ENCODE results near the gene MVB12B.
A peak's percentile ranks its signal among the peaks of the same experiment; 100 is the strongest.

The MVB12B gene

GRCh38 chr9:126520453-126520852 lies 193.8 kb downstream of the MVB12B start:
- no peak for DNase-seq (ENCODE audit: low read depth in 2 of 2)

- no peak for DNase-seq (ENCODE audit: low read depth in 2 of 2)
These were observed 194.5 kb downstream of the MVB12B start for GRCh38 chr9:126521089-126521488.

- DNase-seq (ENCODE audit: low read depth in 2 of 2) = no peak
These were observed 194.9 kb downstream of the MVB12B start for GRCh38 chr9:126521551-126521950.

DNA sequence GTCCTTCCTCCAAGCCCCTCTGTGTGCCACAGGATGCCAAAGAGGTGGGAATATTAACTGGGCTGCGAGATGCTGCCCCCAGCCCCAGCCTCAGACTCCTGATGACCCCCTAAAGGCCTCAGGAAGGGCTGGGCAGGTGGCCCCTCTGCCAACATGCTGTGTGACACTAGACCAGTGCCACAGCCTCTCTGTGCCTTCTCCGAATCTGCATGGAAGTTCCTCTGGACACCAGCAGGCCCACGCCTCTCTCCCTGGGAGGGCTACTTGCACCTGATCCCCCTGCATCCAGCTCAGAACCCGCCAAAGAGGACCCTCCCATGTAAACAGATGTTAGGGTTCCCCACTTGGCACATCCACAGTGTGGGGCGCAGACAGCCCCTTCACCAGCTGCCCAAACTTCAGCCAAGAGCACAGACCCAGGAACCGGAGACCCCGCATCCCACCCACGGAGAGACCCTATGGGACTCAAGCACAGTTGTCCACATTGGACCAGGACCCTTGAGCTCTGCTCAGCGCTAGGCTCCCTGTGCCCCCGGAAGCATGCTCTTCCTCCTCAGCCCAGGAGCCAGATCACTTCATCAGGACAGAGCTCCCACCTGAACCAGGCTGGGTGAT lies 195.5 kb downstream of the MVB12B start:
- DNase-seq (ENCODE audit: low read depth in 2 of 2) = no peak

DNA sequence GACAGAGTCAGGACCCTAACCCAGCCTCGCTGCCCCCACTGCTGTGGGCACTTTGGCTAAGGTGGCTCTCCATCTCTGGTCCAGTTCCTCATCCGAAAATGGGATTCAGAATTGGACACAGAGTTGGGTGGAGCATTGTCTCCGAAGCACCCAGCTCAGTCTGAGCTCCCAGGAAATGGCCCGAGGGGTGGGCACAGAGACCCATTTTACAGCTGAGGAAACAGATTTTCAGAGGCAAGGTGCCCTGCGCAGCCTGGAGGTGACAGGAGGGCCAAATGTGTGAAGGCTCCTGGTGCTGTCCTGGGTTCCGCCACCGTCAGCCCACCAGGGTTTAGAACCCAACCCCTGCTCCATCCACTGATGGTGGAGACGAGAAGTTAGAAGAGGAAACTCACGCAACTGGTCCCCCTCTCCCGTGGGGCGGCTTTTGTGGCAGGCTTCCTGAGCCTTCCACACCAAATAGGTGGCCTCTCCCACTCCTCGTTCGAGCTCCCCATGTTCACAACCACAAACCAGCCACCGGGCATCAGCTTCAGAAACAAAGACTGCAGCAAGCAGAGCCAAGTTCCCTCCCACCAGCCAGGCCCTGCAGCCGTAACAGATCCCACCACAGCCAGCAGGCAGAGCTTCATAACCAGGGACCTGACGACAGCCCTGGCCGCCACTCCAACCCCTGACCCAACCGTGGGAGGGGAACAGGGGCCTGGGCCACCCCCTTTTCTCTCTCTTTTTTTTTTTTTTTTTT lies 196.2 kb downstream of the MVB12B start:
- DNase-seq (ENCODE audit: low read depth in 2 of 2) = no peak

GRCh38 chr9:126523611-126524111 lies 197.0 kb downstream of the MVB12B start:
- DNase-seq (ENCODE audit: low read depth in 2 of 2) = no peak

GRCh38 chr9:126524353-126525077 lies 197.9 kb downstream of the MVB12B start:
- DNase-seq (ENCODE audit: low read depth in 2 of 2) = no peak

DNA sequence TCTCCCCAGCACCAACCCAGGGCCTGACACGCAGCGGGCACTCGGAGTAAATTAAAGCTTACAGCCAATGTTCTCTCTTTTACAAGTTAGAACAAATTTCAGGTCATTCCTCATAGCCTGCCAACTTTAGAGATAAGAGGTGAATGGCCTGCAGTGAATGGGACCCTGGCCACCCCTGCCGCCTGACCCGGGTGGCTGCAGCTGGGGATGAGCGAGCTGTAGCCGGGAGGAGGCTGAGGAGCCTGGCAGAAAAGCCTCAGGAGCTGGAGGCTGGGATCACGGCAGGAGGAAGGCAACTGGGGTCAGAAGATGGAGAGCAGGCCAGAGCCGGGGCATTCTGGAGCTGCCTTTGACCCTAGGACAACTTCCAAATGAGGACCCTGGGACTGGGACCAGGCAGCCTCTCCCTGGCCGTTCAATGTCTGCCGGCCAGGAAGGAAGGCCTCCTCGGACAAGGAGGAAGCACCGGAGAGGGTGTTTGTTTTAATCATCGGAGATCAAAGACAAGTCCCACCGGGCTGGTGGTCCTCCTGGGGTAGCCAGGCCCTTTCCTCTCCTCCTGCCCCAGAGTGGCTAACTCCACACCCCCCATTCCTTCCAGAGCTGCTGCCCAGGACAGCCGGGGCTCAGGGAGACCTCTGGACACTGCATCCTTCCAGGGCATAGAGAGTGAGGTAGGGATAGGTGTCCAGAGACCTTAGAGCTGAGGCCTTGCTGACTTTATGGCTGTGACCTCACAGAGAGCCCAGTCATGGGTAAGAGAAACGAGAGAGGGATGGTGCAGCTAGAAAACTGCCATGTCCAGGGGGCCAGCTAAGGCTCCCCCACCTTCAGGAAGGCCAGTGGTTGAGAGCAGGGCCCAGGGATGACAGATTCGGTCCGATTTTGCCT lies 199.8 kb downstream of the MVB12B start:
- no peak for DNase-seq (ENCODE audit: low read depth in 2 of 2)

DNA sequence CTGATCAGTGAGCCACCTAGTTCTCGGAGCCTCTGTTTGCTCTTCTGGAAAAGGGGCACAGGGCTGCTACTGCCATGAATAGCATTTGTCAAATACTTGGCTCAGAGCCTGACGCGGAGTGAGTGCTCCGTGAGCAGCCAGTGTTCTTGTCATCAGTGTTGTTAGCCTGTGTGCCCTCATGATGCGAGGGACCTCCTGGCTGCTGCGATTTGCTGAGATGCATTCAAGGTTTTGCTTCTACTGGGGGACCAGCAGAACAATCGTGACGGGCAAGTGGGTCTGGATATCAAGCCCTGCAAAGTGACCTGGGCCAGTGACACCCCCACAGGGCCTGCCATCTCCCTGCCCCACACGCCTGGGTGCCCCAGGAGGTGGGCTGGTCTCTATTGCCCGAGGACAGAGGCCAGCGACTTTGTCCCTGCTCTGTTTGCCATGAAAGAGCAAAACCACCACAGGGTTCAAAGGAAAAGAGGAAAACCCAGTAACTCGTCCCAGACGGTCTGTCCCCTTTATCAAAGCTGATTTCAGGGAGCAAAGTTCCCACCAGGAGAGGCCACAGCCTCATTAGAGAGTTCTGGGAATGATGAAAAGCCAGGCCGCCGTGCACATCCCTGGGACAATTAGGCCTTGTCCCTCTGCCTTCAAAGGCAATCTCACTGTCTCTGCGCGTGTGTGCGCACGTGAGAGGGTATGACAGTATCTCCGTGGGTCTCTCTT lies 200.6 kb downstream of the MVB12B start:
- DNase-seq (ENCODE audit: low read depth in 2 of 2) = no peak

- DNase-seq (ENCODE audit: low read depth in 2 of 2) = peak; percentile 8 to 15
These were observed 201.5 kb downstream of the MVB12B start for GRCh38 chr9:126528111-126528510.

- no peak for DNase-seq (ENCODE audit: low read depth in 2 of 2)
These were observed 202.3 kb downstream of the MVB12B start for GRCh38 chr9:126528915-126529314.

GRCh38 chr9:126531035-126531571 lies 204.5 kb downstream of the MVB12B start:
- DNase-seq (ENCODE audit: low read depth in 2 of 2) = no peak

- no peak for DNase-seq (ENCODE audit: low read depth in 2 of 2)
These were observed 205.0 kb downstream of the MVB12B start for GRCh38 chr9:126531591-126531990.

GRCh38 chr9:126532019-126532462 lies 205.4 kb downstream of the MVB12B start:
- no peak for DNase-seq (ENCODE audit: low read depth in 2 of 2)

GRCh38 chr9:126532489-126532888 lies 205.9 kb downstream of the MVB12B start:
- no peak for DNase-seq (ENCODE audit: low read depth in 2 of 2)

DNA sequence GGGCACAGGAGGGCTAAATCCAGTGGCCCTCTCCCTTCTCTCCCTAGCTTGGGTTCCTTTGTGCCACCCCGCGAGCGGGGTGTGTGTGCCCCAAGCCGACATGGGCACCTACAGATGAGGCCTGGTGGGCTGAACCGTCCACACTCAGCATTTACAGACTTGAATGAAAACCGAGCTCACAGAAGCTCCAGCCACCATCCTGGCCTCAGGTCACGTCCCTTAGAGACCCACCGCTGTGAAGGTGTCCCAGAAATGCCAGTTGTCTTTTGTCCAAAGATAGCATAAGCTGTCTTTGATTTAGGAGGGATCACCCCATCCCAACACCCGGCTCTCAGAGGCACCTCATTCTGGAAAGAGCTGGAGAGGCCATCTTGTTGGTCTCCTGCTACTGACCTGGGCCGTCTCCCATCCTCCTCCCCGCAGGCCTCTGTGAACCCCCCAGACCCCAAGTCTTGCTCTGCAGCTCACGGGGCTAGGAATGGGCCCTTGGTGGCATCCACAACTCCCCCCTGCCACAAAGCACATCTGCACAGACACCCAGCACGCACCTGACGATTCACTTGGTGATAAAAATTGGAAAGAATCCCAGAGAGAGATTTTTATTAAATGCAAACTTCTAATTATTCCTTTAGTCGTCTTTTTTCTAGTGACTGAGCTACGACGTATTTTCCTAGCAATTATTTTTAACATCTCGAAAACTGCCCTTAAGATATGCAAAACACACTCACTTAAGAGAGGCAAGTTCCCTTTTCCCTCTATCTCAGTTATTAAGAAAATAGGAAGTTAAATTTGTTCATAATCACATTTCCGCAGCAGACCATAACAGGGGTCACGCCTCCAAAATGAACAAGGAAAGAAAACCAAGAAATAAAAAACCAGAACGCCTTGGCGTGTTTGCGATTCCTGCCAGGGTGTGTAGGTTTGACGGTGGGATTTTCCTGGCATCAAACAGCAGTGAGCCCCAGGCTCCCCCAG lies 206.6 kb downstream of the MVB12B start:
- no peak for DNase-seq (ENCODE audit: low read depth in 2 of 2)

DNA sequence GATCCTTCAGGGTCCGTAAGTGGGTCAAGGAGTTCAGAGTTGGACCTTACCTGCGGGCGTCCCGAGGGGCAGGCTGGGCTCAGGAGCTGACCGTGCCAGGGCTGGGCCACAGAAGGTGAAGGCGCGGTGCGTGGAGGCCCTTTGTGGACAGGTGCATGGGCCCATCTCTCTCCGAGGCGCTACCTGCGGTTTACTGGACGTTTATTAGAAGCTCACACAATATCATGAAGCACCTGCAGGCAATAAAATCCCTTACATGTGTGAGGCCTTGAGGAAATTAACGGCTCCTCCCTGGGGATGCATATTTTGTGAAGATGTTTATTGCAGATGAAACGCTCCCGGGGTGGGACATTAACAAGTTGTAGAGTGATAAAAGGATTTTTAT lies 207.3 kb downstream of the MVB12B start:
- DNase-seq (ENCODE audit: low read depth in 2 of 2) = no peak

GRCh38 chr9:126534431-126535186 lies 208.0 kb downstream of the MVB12B start:
- DNase-seq (ENCODE audit: low read depth in 2 of 2) = no peak

DNA sequence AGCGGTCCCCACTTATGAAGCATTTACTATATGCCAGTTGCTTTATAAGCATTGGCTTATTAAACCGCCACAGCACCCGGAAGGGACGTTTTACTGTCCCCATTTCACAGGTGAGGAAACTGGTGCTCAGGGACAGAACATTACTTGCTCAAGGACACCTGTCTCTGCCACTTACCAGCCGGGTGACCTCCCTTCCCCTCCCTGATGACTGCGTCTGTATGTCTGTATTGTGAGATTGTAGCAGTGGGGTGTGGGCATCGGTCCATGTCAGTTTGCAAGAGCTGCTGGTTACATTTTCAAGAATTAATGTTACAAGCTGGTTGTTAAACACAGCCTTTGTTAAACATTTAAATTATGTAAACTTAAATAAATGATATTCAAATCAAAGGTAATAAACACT lies 209.5 kb downstream of the MVB12B start:
- no peak for DNase-seq (ENCODE audit: low read depth in 2 of 2)
